Skeletal muscle tissue (tissue), 4 donors: Measurements from ENCODE around the gene TSEN54. TPM values are rescaled to one million over a fixed set of nuclear protein-coding genes. Genes with fewer than 3 reads are reported as not detected.

Source experiments
- H3K27ac ChIP-seq: one replicate; pipeline ENCODE4 v1.7.0; 2013; ENCODE audit warnings: mild to moderate bottlenecking, low read depth, low read length, inconsistent platforms
- H3K27me3 ChIP-seq, 3 donors: one replicate each; pipeline ENCODE4 v1.7.0; 2013; ENCODE audit warnings: low read length in 3 of 3; ENCODE audit not compliant: control insufficient read depth in 3 of 3, insufficient read depth in 3 of 3
- H3K36me3 ChIP-seq, 3 donors: one replicate each; pipeline ENCODE4 v1.7.0; 2013; ENCODE audit warnings: low read length in 3 of 3; ENCODE audit not compliant: control insufficient read depth in 3 of 3, insufficient read depth in 3 of 3
- H3K4me1 ChIP-seq, 3 donors: one replicate each; pipeline ENCODE4 v1.7.0; 2013; ENCODE audit warnings: low read length in 3 of 3, mild to moderate bottlenecking in 3 of 3; ENCODE audit not compliant: control insufficient read depth in 3 of 3, insufficient read depth in 3 of 3
- H3K4me3 ChIP-seq, 3 donors: one replicate each; pipeline ENCODE4 v1.7.0; 2013; ENCODE audit warnings: low read length in 3 of 3
- H3K9ac ChIP-seq, 3 donors: one replicate each; pipeline ENCODE4 v1.7.0; 2013; ENCODE audit warnings: low read length in 3 of 3, mild to moderate bottlenecking in 3 of 3, moderate library complexity in 2 of 3, low read depth in 1 of 3
- H3K9me3 ChIP-seq, 3 donors: one replicate each; pipeline ENCODE4 v1.7.0; 2013; ENCODE audit warnings: low read length in 3 of 3; ENCODE audit not compliant: control insufficient read depth in 3 of 3
- total RNA-seq: library from RNA; depleted of rRNA; stranded (reverse); fragments of >200 nt; gene quantifications from one replicate; pipeline ENCODE4 v1.2.3, GENCODE V29; 2014
- donor health status: Osteomylitis.

The TSEN54 gene
- total RNA-seq, 1 donor from 2014 or later = 15.7 TPM

- Histone ChIP-seq H3K27me3 (peaks cover 0 to 7% (median 6%) of the 10 kb centered on the region in 3 donors), H3K27ac (no peak overlapping the region), H3K9me3 (no peaks in the 10 kb centered on the region), H3K4me3 (peak overlapping the region; percentile 14 to 67 (median 62)), H3K4me1 (peaks cover 8 to 13% (median 11%) of the 10 kb centered on the region in 3 donors), H3K36me3 (peaks cover 3 to 12% (median 10%) of the 10 kb centered on the region in 3 donors), H3K9ac (peak overlapping the region in 2 of 3 donors; percentile 32 to 54)
These were observed 8.1 kb downstream of the TSEN54 start for GRCh38 chr17:75524269-75524969.

- no peak within 1 kb of the TSS for H3K27ac ChIP-seq
- H3K27me3 ChIP-seq = peaks cover 0 to 7% (median 6%) of the 10 kb centered on the region in 3 donors
- H3K9ac ChIP-seq = peak within 1 kb of the TSS in 2 of 3 donors; percentile 32 to 54
- peaks cover 0 to 8% (median 6%) of the 10 kb centered on the region in 3 donors for H3K36me3 ChIP-seq
- no peaks in the 10 kb centered on the region for H3K9me3 ChIP-seq
- H3K4me3 ChIP-seq = peak within 1 kb of the TSS; percentile 48 to 67 (median 62)
- peaks cover 8 to 13% (median 11%) of the 10 kb centered on the region in 3 donors for H3K4me1 ChIP-seq
These were observed 8.9 kb downstream of the TSEN54 start, which contains the start of gene LLGL2 for GRCh38 chr17:75524970-75525805. Gene LLGL2 (plus strand): TSS chr17:75525697. CDS start chr17:75543427, 17,730 bp downstream.

GRCh38 chr17:75525806-75526554, 9.7 kb downstream of the TSEN54 start:
- H3K27me3 ChIP-seq = peaks cover 0 to 7% (median 6%) of the 10 kb centered on the region in 3 donors
- H3K9me3 ChIP-seq = no peaks in the 10 kb centered on the region
- peaks cover 8 to 13% (median 11%) of the 10 kb centered on the region in 3 donors for H3K4me1 ChIP-seq
- peak overlapping the region in 1 of 3 donors; percentile 50 for H3K9ac ChIP-seq
- peaks cover 0 to 8% (median 6%) of the 10 kb centered on the region in 3 donors for H3K36me3 ChIP-seq
- peak overlapping the region; percentile 46 to 61 (median 48) for H3K4me3 ChIP-seq
- no peak overlapping the region for H3K27ac ChIP-seq

- H3K27me3 ChIP-seq = peaks cover 0 to 7% (median 6%) of the 10 kb centered on the region in 3 donors
- no peaks in the 10 kb centered on the region for H3K9me3 ChIP-seq
- peak overlapping the region in 1 of 3 donors; percentile 50 for H3K9ac ChIP-seq
- peaks cover 8 to 13% (median 11%) of the 10 kb centered on the region in 3 donors for H3K4me1 ChIP-seq
- H3K4me3 ChIP-seq = peak overlapping the region; percentile 46 to 61 (median 48)
- no peak overlapping the region for H3K27ac ChIP-seq
- H3K36me3 ChIP-seq = peaks cover 0 to 5% (median 0%) of the 10 kb centered on the region in 3 donors
These were observed 10.4 kb downstream of the TSEN54 start for GRCh38 chr17:75526555-75527270.

- H3K4me3 ChIP-seq = no peak overlapping the region
- no peaks in the 10 kb centered on the region for H3K9me3 ChIP-seq
- H3K9ac ChIP-seq = no peak overlapping the region
- H3K27me3 ChIP-seq = peaks cover 3 to 8% (median 6%) of the 10 kb centered on the region in 3 donors
- peaks cover 4 to 7% (median 6%) of the 10 kb centered on the region in 3 donors for H3K4me1 ChIP-seq
- no peak overlapping the region for H3K27ac ChIP-seq
- H3K36me3 ChIP-seq = no peaks in the 10 kb centered on the region
These were observed 14.8 kb downstream of the TSEN54 start for GRCh38 chr17:75530837-75531720.

- Histone ChIP-seq H3K27ac (no peak overlapping the region), H3K4me3 (no peak overlapping the region), H3K36me3 (no peaks in the 10 kb centered on the region), H3K9ac (no peak overlapping the region), H3K27me3 (peaks cover under 1 to 3% (median 2%) of the 10 kb centered on the region in 3 donors), H3K9me3 (no peaks in the 10 kb centered on the region), H3K4me1 (peaks cover 0 to 1% (median under 1%) of the 10 kb centered on the region in 3 donors)
These were observed 15.4 kb downstream of the TSEN54 start for GRCh38 chr17:75531721-75532072.

- peaks cover 0 to 3% (median 2%) of the 10 kb centered on the region in 3 donors for H3K27me3 ChIP-seq
- no peak overlapping the region for H3K27ac ChIP-seq
- no peak overlapping the region for H3K4me3 ChIP-seq
- H3K4me1 ChIP-seq = no peaks in the 10 kb centered on the region
- H3K9ac ChIP-seq = no peak overlapping the region
- no peaks in the 10 kb centered on the region for H3K9me3 ChIP-seq
- H3K36me3 ChIP-seq = no peaks in the 10 kb centered on the region
These were observed 18.8 kb downstream of the TSEN54 start for GRCh38 chr17:75535119-75535537.

GRCh38 chr17:75535871-75536270, 19.5 kb downstream of the TSEN54 start:
- no peaks in the 10 kb centered on the region for H3K4me1 ChIP-seq
- H3K36me3 ChIP-seq = no peaks in the 10 kb centered on the region
- H3K9me3 ChIP-seq = no peaks in the 10 kb centered on the region
- H3K9ac ChIP-seq = no peak overlapping the region
- H3K27ac ChIP-seq = no peak overlapping the region
- peaks cover 0 to 3% (median 2%) of the 10 kb centered on the region in 3 donors for H3K27me3 ChIP-seq
- no peak overlapping the region for H3K4me3 ChIP-seq
